Smooth muscle cell (in vitro differentiated cells): Measurements from ENCODE around the gene ATP2B1. TPM values are rescaled to one million over a fixed set of nuclear protein-coding genes. Genes with fewer than 3 reads are reported as not detected.

Source experiments
- DNase-seq: peaks from one replicate; lab custom pipeline; 2025; ENCODE audit not compliant: unreplicated experiment; lab: John Stamatoyannopoulos, UW
- H2AFZ ChIP-seq: fragments of 200-600 bp; sonication (generic); 2 replicates; pipeline ENCODE4 v1.6.0; 2016; ENCODE audit warnings: antibody characterized with exemption, low read depth, mild to moderate bottlenecking
- H3F3A ChIP-seq: fragments of 200-600 bp; sonication (generic); 2 replicates; pipeline ENCODE4 v1.6.0; 2017; ENCODE audit warnings: antibody characterized with exemption, low read depth
- H3K27ac ChIP-seq: fragments of 200-600 bp; sonication (generic); 2 replicates; pipeline ENCODE4 v1.5.1; 2016; ENCODE audit warnings: low read depth, mild to moderate bottlenecking
- H3K27me3 ChIP-seq: fragments of 200-600 bp; sonication (generic); 2 replicates; pipeline ENCODE4 v1.6.1; 2016; ENCODE audit warnings: low read depth, mild to moderate bottlenecking
- H3K36me3 ChIP-seq: fragments of 200-600 bp; sonication (generic); 2 replicates; pipeline ENCODE4 v1.5.1; 2016; ENCODE audit warnings: low read depth
- H3K4me1 ChIP-seq: fragments of 200-600 bp; sonication (generic); 2 replicates; pipeline ENCODE4 v1.5.1; 2016; ENCODE audit warnings: low read depth
- H3K4me2 ChIP-seq: fragments of 200-600 bp; sonication (generic); 2 replicates; pipeline ENCODE4 v1.6.0; 2016; ENCODE audit warnings: mild to moderate bottlenecking
- H3K4me3 ChIP-seq: fragments of 200-600 bp; sonication (generic); 2 replicates; pipeline ENCODE4 v1.5.1; 2016; ENCODE audit warnings: mild to moderate bottlenecking
- H3K79me2 ChIP-seq: fragments of 200-600 bp; sonication (generic); 2 replicates; pipeline ENCODE4 v1.6.0; 2016; ENCODE audit warnings: low read depth, mild to moderate bottlenecking
- H3K9ac ChIP-seq: fragments of 200-600 bp; sonication (generic); 2 replicates; pipeline ENCODE4 v1.6.0; 2016; ENCODE audit warnings: low read depth
- H3K9me3 ChIP-seq: fragments of 200-600 bp; sonication (generic); replicated peaks from 2 replicates; pipeline ENCODE4 v1.5.1; 2016; ENCODE audit warnings: low read depth
- H4K20me1 ChIP-seq: fragments of 200-600 bp; sonication (generic); 2 replicates; pipeline ENCODE4 v1.6.0; 2016; ENCODE audit warnings: low read depth
- WGBS: methylation state at CpG from one replicate; pipeline ENCODE4 v1.1.7; 2016; ENCODE audit warnings: low lambda C conversion rate; 5-methylcytosine and 5-hydroxymethylcytosine counted together
- polyA plus RNA-seq: library from polyadenylated mRNA; unstranded; fragments of >200 nt; fragmentation: Nextera tagmentation; extraction: Ambion mirVana; gene quantifications from 2 replicates; pipeline ENCODE4 v1.2.1, GENCODE V29; 2016
- total RNA-seq: library from RNA; depleted of rRNA; stranded (reverse); fragments of >200 nt; gene quantifications from 2 replicates; pipeline ENCODE4 v1.2.3, GENCODE V29; 2014
- TF ChIP-seq, protein P1 (sequence below): fragments of 200-600 bp; sonication (generic); IDR thresholded peaks from 2 replicates; pipeline ENCODE4 v1.5.1; 2017; ENCODE audit warnings: borderline replicate concordance, mild to moderate bottlenecking, antibody characterized with exemption; ENCODE audit not compliant: insufficient read depth, poor library complexity, severe bottlenecking

Gene ATP2B1
- total and polyA plus RNA-seq, 2 experiments from 2014 or later, result 42.8 to 70.1 TPM

DNA sequence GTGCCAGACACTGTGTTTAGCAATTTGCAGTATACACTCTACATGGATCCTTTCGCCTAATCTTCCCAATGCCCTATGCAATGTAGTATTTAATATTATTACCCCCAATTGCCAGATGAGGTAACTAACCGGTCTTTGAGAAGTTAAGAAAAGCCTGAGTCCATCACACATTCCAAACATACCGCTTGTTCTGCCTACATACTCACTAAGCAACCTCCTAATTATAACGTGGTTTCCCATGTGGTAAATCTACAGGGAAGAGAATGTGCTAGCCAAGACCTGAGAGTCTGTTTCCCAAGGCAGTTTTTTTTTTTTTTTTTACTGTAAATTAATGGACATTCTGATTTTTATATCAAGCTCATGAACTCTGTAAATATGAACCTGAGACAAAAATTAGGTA is 37.2 kb downstream of the ATP2B1 start:
- Histone ChIP-seq H3K9me3 (no peaks in the 10 kb centered on the region), H2AFZ (no peak overlapping the region), H3K4me2 (peak overlapping the region; percentile 29), H3F3A (no peaks in the 10 kb centered on the region), H3K36me3 (no peaks in the 10 kb centered on the region), H3K4me1 (no peaks in the 10 kb centered on the region), H3K27me3 (no peaks in the 10 kb centered on the region), H4K20me1 (peaks cover 96% of the 10 kb centered on the region), H3K27ac (no peak overlapping the region), H3K79me2 (peaks cover 99% of the 10 kb centered on the region), H3K9ac (no peak overlapping the region), H3K4me3 (no peak overlapping the region)
- DNase-seq, result no peak
- TF ChIP-seq, protein P1, sequence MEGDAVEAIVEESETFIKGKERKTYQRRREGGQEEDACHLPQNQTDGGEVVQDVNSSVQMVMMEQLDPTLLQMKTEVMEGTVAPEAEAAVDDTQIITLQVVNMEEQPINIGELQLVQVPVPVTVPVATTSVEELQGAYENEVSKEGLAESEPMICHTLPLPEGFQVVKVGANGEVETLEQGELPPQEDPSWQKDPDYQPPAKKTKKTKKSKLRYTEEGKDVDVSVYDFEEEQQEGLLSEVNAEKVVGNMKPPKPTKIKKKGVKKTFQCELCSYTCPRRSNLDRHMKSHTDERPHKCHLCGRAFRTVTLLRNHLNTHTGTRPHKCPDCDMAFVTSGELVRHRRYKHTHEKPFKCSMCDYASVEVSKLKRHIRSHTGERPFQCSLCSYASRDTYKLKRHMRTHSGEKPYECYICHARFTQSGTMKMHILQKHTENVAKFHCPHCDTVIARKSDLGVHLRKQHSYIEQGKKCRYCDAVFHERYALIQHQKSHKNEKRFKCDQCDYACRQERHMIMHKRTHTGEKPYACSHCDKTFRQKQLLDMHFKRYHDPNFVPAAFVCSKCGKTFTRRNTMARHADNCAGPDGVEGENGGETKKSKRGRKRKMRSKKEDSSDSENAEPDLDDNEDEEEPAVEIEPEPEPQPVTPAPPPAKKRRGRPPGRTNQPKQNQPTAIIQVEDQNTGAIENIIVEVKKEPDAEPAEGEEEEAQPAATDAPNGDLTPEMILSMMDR, result no peak
- 45% methylated on average over 4 of the region's 4 CpGs for WGBS

DNA sequence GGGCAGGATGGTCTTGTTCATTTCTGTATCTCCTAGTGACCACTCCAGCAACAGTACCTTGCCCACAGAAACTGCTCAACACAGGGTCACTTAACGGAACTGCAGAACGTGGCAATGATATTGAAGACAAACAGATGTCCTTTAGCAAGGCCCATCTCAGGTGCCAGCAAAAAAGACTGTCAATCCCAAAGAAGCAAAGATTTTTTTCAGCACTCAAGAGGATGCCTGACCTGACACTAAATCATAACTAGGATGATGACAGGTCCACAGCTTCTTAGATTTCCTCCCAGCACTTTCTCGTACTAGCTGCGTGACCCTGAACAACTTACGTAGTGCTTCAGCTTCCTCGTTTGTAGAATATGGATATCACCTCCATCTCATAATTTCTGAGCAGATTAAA is 39.4 kb downstream of the ATP2B1 start:
- Histone ChIP-seq H4K20me1 (peaks cover 97% of the 10 kb centered on the region), H3K36me3 (no peaks in the 10 kb centered on the region), H2AFZ (no peak overlapping the region), H3K4me2 (no peak overlapping the region), H3F3A (peaks cover 8% of the 10 kb centered on the region), H3K27me3 (no peaks in the 10 kb centered on the region), H3K9ac (no peak overlapping the region), H3K4me1 (peaks cover 4% of the 10 kb centered on the region), H3K79me2 (peaks cover 99% of the 10 kb centered on the region), H3K4me3 (no peak overlapping the region), H3K27ac (no peak overlapping the region), H3K9me3 (no peaks in the 10 kb centered on the region)
- WGBS, result 86% methylated on average over 6 of the region's 6 CpGs
- DNase-seq, result no peak
- TF ChIP-seq, protein P1, result no peak

DNA sequence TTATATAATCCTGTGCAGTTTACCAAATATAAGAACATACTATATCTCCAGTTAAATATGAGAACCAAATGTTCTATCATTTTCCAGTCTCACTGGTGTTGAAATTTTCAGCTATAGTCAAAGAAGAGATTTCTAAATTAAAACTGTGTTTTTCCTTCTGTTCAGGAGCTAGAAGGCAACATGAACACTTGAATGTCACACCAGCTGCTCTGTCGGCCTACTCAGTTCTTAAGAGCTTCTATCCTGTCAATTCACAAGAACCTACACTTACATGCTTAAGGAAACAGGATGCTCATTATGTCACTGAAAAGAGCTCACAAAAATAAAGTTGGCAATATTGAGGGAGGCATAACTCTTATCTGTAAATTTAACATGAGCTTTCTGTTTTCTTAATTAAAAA is 43.1 kb downstream of the ATP2B1 start:
- DNase-seq, result no peak

DNA sequence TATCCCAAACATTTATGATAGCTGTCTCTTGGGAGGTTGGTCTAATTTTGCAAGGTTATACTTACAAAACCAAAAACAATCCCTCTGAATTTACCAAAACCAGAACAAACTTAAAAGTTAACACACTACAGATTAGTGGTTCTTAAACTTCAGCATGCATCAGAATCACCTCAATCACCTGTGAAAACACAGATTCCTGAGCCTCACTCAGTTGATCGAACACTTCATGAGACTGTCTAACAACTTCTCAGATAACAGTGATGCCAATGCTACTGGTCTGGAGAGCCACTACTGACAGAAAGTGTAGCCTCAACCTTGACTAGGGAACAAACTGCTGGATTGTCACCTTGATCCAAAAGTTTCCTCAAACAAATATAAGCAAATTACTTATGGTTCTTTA is 44.2 kb downstream of the ATP2B1 start:
- H3K79me2 ChIP-seq, result peaks cover 100% of the 10 kb centered on the region
- no peak overlapping the region for H3K4me3 ChIP-seq
- H3K27me3 ChIP-seq, result no peaks in the 10 kb centered on the region
- H3F3A ChIP-seq, result peaks cover 9% of the 10 kb centered on the region
- no peak overlapping the region for H3K27ac ChIP-seq
- no peaks in the 10 kb centered on the region for H3K36me3 ChIP-seq
- no peak overlapping the region for H2AFZ ChIP-seq
- no peak overlapping the region for H3K9ac ChIP-seq
- peaks cover 83% of the 10 kb centered on the region for H4K20me1 ChIP-seq
- TF ChIP-seq, protein P1, result no peak
- peak overlapping the region; percentile 48 for H3K4me2 ChIP-seq
- no peaks in the 10 kb centered on the region for H3K9me3 ChIP-seq
- 63% methylated on average over 1 of the region's 1 CpG for WGBS
- peaks cover 27% of the 10 kb centered on the region for H3K4me1 ChIP-seq
- DNase-seq, result no peak

More for the DNA sequence above, 43.1 kb downstream of the ATP2B1 start:
- TF ChIP-seq, protein P1, result no peak
- 65% methylated on average over 1 of the region's 1 CpG for WGBS
- H4K20me1 ChIP-seq, result peaks cover 91% of the 10 kb centered on the region
- peaks cover 27% of the 10 kb centered on the region for H3K4me1 ChIP-seq
- peaks cover 8% of the 10 kb centered on the region for H3F3A ChIP-seq
- no peaks in the 10 kb centered on the region for H3K36me3 ChIP-seq
- H3K4me3 ChIP-seq, result no peak overlapping the region
- no peaks in the 10 kb centered on the region for H3K9me3 ChIP-seq
- H3K27me3 ChIP-seq, result no peaks in the 10 kb centered on the region
- no peak overlapping the region for H3K4me2 ChIP-seq
- no peak overlapping the region for H2AFZ ChIP-seq
- H3K79me2 ChIP-seq, result peaks cover 100% of the 10 kb centered on the region
- H3K9ac ChIP-seq, result no peak overlapping the region
- no peak overlapping the region for H3K27ac ChIP-seq
